ENCODE measurements around the gene STEAP2. TPM values are rescaled to one million over a fixed set of nuclear protein-coding genes. Genes with fewer than 3 reads are reported as not detected.
A peak's percentile ranks its signal among the peaks of the same experiment; 100 is the strongest.

STEAP2 gene
- total RNA-seq, 1 experiment from 2014 or later, result 134 TPM

GRCh38 chr7:90212149-90212495 is 582 bp downstream of the STEAP2 start:
- peaks cover 16% of the 10 kb centered on the region for H3K36me3 ChIP-seq (ENCODE audit: insufficient read depth, low read length, poor library complexity, severe bottlenecking)
- no peaks in the 10 kb centered on the region for H3K27me3 ChIP-seq (replicated peaks; ENCODE audit: insufficient read depth, low read depth, low read length, poor library complexity)
- peak overlapping the region; percentile 88 for H3K4me3 ChIP-seq (ENCODE audit: low read depth, low read length, poor library complexity, severe bottlenecking)
- peak overlapping the region; percentile 98 for H3K27ac ChIP-seq (ENCODE audit: low read depth, low read length, poor library complexity, severe bottlenecking)
- H3K9me3 ChIP-seq (ENCODE audit: low read depth, low read length, poor library complexity, severe bottlenecking), result no peaks in the 10 kb centered on the region
- CTCF ChIA-PET, result no interaction called here
- intact Hi-C loops (cut with micrococcal nuclease; ENCODE audit: unreplicated experiment), result loop anchor here (5.0 kb wide), 3 partner anchors 50 to 215 kb away; partner anchors contain the start of gene CLDN12
- no peak for DNase-seq (ENCODE audit: low spot score)
- POLR2A ChIA-PET (ENCODE audit: low non-redundant PET), result interaction anchor here (0.6 to 1.0 kb wide), 2 partner anchors 58 to 1614 kb away, joined by 3 to 5 read pairs; partner anchors contain the start of gene STEAP1
- peaks cover 38% of the 10 kb centered on the region for H3K4me1 ChIP-seq (ENCODE audit: insufficient read depth, low read length, poor library complexity, severe bottlenecking)
- BruUV-seq (replicated peaks), result no TSS peak
- TF ChIP-seq EZH2 (IDR thresholded peaks at IDR 0.05; ENCODE audit: borderline replicate concordance, low read depth, low read length, poor library complexity, severe bottlenecking), result no peak
- TF ChIP-seq CTCF (conservative IDR thresholded peaks at IDR 0.05; ENCODE audit: low read depth, low read length), result no peak

GRCh38 chr7:90213521-90213920 is 2.0 kb downstream of the STEAP2 start:
- H3K36me3 ChIP-seq (ENCODE audit: insufficient read depth, low read length, poor library complexity, severe bottlenecking), result peaks cover 20% of the 10 kb centered on the region
- H3K9me3 ChIP-seq (ENCODE audit: low read depth, low read length, poor library complexity, severe bottlenecking), result no peaks in the 10 kb centered on the region
- POLR2A ChIA-PET (ENCODE audit: low non-redundant PET), result no interaction called here
- H3K27me3 ChIP-seq (replicated peaks; ENCODE audit: insufficient read depth, low read depth, low read length, poor library complexity), result no peaks in the 10 kb centered on the region
- intact Hi-C loops (cut with micrococcal nuclease; ENCODE audit: unreplicated experiment), result loop anchor here (5.0 kb wide), 3 partner anchors 49 to 214 kb away; partner anchors contain the start of gene CLDN12
- CTCF ChIA-PET, result no interaction called here
- TF ChIP-seq EZH2 (IDR thresholded peaks at IDR 0.05; ENCODE audit: borderline replicate concordance, low read depth, low read length, poor library complexity, severe bottlenecking), result no peak
- TF ChIP-seq CTCF (conservative IDR thresholded peaks at IDR 0.05; ENCODE audit: low read depth, low read length), result no peak
- peaks cover 34% of the 10 kb centered on the region for H3K4me1 ChIP-seq (ENCODE audit: insufficient read depth, low read length, poor library complexity, severe bottlenecking)
- no peak for DNase-seq (ENCODE audit: low spot score)
- peak overlapping the region; percentile 75 for H3K27ac ChIP-seq (ENCODE audit: low read depth, low read length, poor library complexity, severe bottlenecking)
- BruUV-seq (replicated peaks), result no TSS peak
- H3K4me3 ChIP-seq (ENCODE audit: low read depth, low read length, poor library complexity, severe bottlenecking), result peak overlapping the region; percentile 88

- no TSS peak for BruUV-seq (replicated peaks)
- no peaks in the 10 kb centered on the region for H3K9me3 ChIP-seq (ENCODE audit: low read depth, low read length, poor library complexity, severe bottlenecking)
- POLR2A ChIA-PET (ENCODE audit: low non-redundant PET), result no interaction called here
Observed at GRCh38 chr7:90216080-90216674, 4.6 kb downstream of the STEAP2 start.

More at GRCh38 chr7:90216080-90216674, 4.6 kb downstream of the STEAP2 start:
- CTCF ChIA-PET, result no interaction called here
- TF ChIP-seq CTCF (conservative IDR thresholded peaks at IDR 0.05; ENCODE audit: low read depth, low read length), result no peak
- TF ChIP-seq EZH2 (IDR thresholded peaks at IDR 0.05; ENCODE audit: borderline replicate concordance, low read depth, low read length, poor library complexity, severe bottlenecking), result no peak
- no peak for DNase-seq (ENCODE audit: low spot score)
- intact Hi-C loops (cut with micrococcal nuclease; ENCODE audit: unreplicated experiment), result no loop called here
- Histone ChIP-seq H3K27me3 (replicated peaks; ENCODE audit: insufficient read depth, low read depth, low read length, poor library complexity) (no peaks in the 10 kb centered on the region), H3K4me1 (ENCODE audit: insufficient read depth, low read length, poor library complexity, severe bottlenecking) (peaks cover 32% of the 10 kb centered on the region), H3K27ac (ENCODE audit: low read depth, low read length, poor library complexity, severe bottlenecking) (peak overlapping the region; percentile 29), H3K36me3 (ENCODE audit: insufficient read depth, low read length, poor library complexity, severe bottlenecking) (peaks cover 20% of the 10 kb centered on the region), H3K4me3 (ENCODE audit: low read depth, low read length, poor library complexity, severe bottlenecking) (no peak overlapping the region)
